ENCODE measurements around the gene C17orf78. TPM values are rescaled to one million over a fixed set of nuclear protein-coding genes. Genes with fewer than 3 reads are reported as not detected.

The C17orf78 gene
- total RNA-seq, 1 donor: not detected

GRCh38 chr17:37385474-37385990 lies 9.7 kb downstream of the C17orf78 start:
- H3K4me3 ChIP-seq (ENCODE audit: low read depth, low read length): no peak overlapping the region
- no peak for TF ChIP-seq CTCF (IDR thresholded peaks at IDR 0.05; ENCODE audit: insufficient read depth, low read length)
- no peak for DNase-seq (ENCODE audit: low read depth)

GRCh38 chr17:37386462-37386861 lies 10.7 kb downstream of the C17orf78 start:
- no peak overlapping the region for H3K4me3 ChIP-seq (ENCODE audit: low read depth, low read length)
- TF ChIP-seq CTCF (IDR thresholded peaks at IDR 0.05; ENCODE audit: insufficient read depth, low read length): no peak
- DNase-seq (ENCODE audit: low read depth): no peak

GRCh38 chr17:37388266-37388665 lies 12.5 kb downstream of the C17orf78 start:
- no peak overlapping the region for H3K4me3 ChIP-seq (ENCODE audit: low read depth, low read length)
- DNase-seq (ENCODE audit: low read depth): peak; percentile 42
- TF ChIP-seq CTCF (IDR thresholded peaks at IDR 0.05; ENCODE audit: insufficient read depth, low read length): no peak

- no peak for TF ChIP-seq CTCF (IDR thresholded peaks at IDR 0.05; ENCODE audit: insufficient read depth, low read length)
- no peak for DNase-seq (ENCODE audit: low read depth)
Measured at GRCh38 chr17:37389160-37389559, 13.4 kb downstream of the C17orf78 start.

GRCh38 chr17:37391146-37391545 lies 15.4 kb downstream of the C17orf78 start:
- no peak overlapping the region for H3K4me3 ChIP-seq (ENCODE audit: low read depth, low read length)
- no peak for DNase-seq (ENCODE audit: low read depth)

More at GRCh38 chr17:37389160-37389559, 13.4 kb downstream of the C17orf78 start:
- H3K4me3 ChIP-seq (ENCODE audit: low read depth, low read length): no peak overlapping the region

GRCh38 chr17:37392024-37392590 lies 16.3 kb downstream of the C17orf78 start:
- H3K4me3 ChIP-seq (ENCODE audit: low read depth, low read length): no peak overlapping the region
- no peak for TF ChIP-seq CTCF (IDR thresholded peaks at IDR 0.05; ENCODE audit: insufficient read depth, low read length)
- peak; percentile 82 for DNase-seq (ENCODE audit: low read depth)

More at GRCh38 chr17:37391146-37391545, 15.4 kb downstream of the C17orf78 start:
- TF ChIP-seq CTCF (IDR thresholded peaks at IDR 0.05; ENCODE audit: insufficient read depth, low read length): no peak

- no peak for DNase-seq (ENCODE audit: low read depth)
- TF ChIP-seq CTCF (IDR thresholded peaks at IDR 0.05; ENCODE audit: insufficient read depth, low read length): no peak
- no peak overlapping the region for H3K4me3 ChIP-seq (ENCODE audit: low read depth, low read length)
Measured at GRCh38 chr17:37393352-37393751, 17.6 kb downstream of the C17orf78 start.
